GM19467 (cell line): Measurements from ENCODE around the gene HES2.
"Not testable (repeated sequence)": the region's sequence is repeated elsewhere in the genome, so short reads cannot be mapped to it uniquely, and the experiment has no call there.

Source experiments
- ATAC-seq: cut with Tn5 transposase; IDR thresholded peaks from one replicate; pipeline ENCODE4 v1.9.1; 2021; ENCODE audit warnings: mild to moderate bottlenecking, moderate library complexity; ENCODE audit not compliant: unreplicated experiment

The HES2 gene

DNA sequence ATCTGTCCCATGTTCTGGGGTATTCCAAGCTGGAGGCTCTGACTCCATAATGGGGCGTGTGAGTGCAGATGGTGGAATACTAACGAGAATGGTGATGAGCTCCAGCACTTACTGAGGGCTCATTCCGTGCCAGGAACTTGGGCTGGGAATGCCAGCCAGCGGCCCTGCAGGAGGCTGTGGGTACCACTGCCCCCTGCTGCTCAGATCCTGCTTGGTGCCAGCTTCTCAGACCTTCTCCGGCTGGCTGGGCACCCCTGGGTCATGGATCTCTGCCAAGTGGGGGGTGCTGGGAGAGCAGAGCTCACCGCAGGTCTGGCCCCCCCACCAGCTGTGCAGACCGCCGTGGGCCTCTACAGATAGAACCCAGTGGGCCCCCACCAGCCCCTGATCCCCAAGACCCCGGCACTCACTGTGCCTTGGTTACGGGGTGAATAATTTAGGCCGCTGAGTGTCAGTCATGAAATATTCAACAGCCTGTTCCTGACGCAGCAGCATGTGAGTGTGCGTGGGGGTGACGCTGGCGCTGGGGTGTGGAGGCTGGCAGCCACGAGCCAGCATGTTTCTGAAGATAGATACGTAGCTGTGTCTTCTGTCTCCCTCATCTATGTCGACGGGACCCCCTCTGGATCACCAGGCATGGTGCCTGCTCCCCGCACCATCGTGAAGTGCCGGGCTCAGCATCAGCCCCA, 17.4 kb upstream of the HES2 start:
- not testable (repeated sequence) for ATAC-seq

DNA sequence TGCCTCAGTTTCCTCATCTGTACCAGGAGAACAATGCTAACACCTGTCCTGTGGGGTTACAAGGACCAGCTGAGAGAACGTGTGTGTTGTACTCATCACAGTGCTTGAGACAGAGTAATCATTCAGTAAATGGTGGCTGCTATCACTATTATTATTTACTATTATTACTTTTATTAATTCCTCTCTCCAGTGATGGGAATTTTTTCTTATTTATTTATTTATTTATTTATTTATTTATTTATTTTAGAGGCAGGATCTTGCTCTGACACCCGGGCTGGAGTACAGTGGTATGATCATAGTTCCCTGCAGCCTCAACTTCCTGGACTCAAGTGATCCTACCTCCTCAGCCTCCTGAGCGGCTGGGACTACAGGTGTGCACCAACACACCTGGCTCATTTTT, 16.6 kb upstream of the HES2 start:
- not testable (repeated sequence) for ATAC-seq

DNA sequence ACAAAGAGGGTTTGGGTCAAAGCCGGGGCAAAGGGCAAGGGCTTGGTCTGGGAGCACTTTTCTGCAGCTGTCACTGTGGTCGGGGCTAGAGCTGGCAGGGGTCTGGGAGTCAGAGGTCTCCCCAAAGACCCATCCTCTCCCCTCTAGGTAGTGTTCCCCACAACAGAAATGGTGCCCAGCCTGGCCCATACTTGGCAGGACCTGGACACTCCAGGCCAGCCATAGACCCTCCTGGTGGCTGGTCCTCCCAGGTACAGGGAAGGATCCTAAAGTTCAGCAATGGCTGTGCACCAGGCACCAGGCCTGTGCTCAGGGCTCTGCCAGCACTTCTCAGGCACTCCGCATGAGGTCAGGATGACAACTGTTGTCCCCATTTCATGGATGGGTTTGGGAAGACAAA, 15.8 kb upstream of the HES2 start:
- no peak for ATAC-seq

DNA sequence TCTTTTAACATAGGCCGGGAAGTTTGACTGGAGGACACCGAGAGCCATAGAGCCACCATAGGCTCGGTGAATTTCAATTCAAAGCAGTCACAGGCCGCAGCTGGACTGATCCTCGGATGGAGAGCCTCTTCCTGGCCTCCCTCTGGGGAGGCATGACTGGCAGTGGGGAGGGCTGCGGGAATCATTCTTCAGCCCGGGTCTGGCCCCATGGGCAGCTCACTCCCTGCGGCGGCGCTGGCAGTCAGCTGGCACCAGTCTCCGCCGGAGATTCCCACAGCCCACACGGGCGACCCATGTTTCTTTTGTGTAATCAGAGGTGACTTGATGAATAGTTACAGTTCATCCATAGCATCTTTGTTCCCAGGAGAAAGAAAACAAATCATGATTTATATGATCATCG, 15.4 kb upstream of the HES2 start:
- no peak for ATAC-seq

GRCh38 chr1:6434186-6434585, 14.5 kb upstream of the HES2 start:
- ATAC-seq: no peak

DNA sequence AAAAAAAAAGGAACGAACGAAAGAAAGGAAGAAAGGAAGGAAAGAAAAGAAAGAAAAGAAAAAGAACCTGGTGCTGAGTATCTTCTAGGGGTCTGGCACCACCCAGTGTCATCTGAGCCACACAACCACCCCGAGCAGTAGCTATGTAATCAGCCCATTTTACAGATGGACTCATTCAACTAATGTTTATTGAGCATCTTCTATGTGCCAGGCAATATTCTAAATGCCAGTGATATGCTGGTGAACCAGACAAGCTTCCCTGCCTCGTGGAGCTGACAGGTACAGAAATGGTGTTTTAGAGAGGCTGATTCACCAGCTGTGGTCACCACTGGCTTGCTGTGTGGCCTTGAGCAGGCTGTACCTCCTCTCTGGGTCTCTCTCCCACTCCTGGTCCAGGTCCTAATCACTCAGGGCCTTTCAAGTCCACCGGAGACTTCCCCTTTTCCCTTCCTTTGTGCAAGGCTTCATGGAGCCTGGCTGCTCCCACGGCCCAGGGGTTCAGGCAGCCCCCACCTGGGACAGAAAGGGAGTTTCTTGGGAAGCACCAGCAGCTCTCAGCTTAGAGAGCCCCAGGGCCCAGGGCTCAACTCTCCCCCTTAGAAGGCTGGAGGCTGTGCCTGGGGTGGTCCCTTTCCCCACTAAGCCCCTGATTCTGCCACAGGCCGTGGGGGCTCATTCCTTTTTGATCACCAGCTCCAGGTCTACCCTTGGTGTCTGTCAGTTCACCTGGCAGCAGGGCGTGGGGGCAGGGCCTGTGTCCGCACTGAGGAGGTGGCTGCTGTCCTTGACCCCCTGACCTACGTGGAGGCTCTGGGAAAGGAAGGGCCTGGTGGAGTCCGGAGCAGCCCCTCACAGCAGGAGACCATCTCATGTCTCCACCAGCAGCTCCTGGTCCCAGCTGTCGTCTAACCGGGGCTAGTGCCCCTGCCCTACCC, 12.2 kb upstream of the HES2 start:
- not testable (repeated sequence) for ATAC-seq

- ATAC-seq: not testable (repeated sequence)
Observed at GRCh38 chr1:6429660-6430411, 10.1 kb upstream of the HES2 start.

GRCh38 chr1:6428453-6428852, 8.7 kb upstream of the HES2 start:
- ATAC-seq: not testable (repeated sequence)

GRCh38 chr1:6427441-6428390, 8.0 kb upstream of the HES2 start:
- ATAC-seq: no peak

DNA sequence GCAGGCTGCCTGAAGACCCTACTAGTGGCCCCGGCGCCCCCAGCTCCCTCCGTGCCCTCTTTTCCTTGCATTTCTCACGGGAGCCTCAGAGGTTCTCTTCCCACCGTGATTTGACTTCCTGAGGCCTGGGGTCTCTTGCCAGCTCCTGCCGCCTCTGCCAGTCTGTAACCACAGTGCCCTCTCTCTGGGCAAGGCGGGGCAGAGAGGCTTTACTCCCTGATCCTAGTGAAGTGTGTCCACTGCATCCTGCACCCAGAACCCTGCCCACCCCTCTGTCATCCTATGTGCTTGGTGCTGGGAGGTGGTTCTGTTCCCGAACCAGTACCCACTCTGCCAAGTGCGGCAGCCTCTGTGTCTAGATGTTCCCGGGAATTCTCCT, 7.2 kb upstream of the HES2 start:
- ATAC-seq: no peak

DNA sequence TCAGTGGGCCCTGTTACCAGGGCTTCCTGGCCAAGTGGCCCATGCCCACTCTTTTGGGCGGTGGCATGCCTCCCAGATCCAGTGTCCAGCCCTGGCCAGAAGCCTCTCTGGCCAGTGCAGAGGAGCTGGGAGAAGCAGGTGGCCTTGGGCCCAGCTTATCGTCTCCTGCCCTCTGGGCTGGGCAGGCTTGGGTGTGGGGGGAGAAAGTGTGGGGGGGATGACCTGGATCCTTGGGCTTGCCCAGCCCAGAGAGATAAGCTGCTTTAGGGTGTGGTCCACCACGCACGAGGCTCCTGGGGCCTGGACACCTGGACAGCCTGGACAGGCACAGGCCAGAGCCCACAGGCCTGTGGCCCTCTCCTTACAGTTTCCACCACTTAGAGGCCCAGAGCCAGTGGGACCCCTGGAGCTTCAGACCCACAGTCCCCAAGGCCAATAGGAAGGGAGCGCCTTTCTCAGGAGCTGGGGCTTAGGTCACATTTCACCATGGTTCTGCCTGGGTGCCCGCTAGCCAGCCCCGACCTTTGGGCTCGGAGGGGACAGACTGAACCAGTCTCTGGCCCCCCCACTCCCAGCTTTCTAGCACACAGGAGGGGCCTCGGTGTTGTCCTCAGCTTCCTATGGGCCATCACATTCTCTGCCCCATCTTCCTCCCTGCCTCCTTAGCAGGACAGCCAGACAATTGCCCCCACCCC, 6.7 kb upstream of the HES2 start:
- no peak for ATAC-seq

DNA sequence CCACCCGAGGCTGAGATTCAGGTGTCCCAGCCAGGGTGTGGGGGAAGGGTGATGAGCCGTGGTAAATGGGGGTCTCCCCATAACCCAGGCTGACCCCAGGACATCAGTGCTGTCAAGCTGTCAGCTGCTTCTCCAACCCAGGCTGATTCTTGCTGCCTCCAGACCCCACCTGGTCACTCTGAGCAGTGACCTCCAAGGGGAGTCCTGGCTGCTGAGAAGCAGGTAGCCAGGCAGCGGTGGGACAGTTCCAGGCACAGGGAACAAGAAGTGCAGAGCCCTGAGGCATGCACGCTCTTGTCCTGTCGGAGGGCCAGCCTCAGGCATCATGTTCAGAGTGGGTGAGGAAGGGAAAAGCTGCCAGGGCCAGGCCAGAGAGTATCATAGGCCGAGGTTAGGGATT, 5.9 kb upstream of the HES2 start:
- no peak for ATAC-seq

DNA sequence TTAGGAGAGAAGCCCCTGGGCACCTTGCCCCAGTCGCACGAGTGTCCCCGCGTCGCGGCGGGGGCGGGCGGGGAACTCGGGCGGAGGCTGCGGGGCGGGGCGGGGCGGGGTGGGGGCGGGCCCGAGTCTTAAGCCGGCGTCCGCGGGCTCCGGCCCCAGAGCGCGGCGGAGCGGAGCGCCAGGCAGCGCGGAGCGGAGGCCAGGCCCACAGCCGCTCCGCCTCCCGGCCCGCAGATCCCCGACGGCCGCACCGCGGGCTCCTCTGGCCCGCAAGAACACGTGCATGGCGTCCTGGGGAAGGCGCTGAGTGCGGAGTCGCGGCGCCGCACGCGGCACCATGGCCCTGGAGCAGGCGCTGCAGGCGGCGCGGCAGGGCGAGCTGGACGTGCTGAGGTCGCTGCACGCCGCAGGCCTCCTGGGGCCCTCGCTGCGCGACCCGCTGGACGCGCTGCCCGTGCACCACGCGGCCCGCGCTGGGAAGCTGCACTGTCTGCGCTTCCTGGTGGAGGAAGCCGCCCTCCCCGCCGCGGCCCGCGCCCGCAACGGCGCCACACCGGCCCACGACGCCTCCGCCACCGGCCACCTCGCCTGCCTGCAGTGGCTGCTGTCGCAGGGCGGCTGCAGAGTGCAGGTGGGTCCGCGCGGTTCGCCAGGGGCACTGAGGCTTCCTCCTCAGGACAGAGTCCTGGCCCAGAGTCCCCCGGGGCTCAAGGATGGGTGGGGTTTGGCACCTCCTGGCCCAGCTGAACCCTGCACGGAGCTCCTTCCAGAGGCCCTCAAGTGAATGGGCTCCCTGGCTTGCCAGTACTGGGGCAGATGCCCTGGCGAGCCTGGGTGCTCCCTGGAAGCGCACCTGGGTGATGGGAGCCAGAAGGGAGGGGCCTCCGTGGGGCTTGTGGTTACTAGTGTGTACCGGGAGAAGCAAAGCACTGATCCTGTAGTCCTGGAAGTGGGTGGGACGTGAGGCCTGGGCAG, 5.2 kb upstream of the HES2 start, which contains the start of gene ESPN:
Gene ESPN (plus strand): TSS at position 158 of the 975 bp plus-strand sequence. CDS start 180 bp downstream, at position 338.
- ATAC-seq: no peak

DNA sequence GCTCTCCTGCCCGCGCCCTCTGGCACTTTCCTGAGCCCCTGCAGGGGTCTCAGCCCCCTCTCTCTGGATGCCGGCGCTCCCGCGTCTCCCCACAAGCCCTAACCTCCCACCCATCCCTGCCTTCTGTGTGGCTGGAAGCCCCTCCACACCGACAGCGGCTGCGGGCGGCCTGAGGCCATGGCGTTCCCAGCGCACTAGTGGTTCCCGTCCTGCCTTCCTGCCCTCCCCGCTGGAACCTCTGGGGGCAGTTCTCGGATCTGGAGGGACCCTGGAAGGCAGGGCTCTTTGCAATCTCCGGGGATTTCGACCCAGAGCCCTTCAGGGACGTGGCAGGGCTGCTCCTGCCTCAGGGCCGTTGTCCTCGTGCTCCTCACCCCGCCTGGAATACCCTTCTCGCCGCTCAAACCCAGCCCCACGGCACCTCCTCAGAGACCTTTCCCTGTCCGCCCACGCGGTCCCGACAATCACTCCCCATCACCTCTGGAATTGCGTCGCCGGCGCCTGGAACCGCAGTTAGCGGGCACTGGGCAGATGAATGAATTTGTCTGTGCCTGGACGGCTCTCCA, 4.4 kb upstream of the HES2 start:
- ATAC-seq: no peak

DNA sequence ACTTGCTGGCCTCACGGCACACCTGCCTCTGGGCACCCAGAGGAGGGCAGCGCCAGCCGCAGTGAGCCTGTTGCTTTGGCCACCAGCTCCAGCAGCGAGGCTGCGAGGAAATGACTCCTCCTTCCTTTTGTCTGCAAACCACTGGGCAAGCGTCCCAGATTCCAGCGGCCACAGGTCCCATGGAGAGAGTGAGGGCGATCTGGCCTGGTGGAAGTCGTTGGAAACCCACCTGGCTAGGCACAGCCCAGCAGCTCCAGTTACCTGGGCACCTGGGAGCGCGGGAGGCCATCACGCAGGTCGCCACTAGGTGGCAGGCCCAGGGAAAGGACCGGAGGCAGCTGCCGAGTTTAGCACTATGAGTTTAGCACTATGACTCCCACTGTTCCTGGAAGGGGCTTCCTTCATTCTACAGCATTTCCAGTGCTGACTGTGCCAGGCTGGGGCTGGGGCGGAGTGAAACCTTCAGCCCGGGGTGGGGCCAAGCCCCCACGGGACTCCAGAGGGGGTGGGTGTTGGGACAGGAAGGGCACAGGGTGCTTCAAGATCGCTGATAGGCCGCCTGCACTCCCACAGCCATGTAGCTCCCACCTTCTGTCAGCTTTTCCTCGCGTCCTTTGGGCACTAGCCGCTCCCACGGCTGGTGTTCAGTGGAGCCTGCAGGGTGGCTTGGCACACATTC, 3.7 kb upstream of the HES2 start:
- no peak for ATAC-seq

GRCh38 chr1:6421266-6421665, 1.5 kb upstream of the HES2 start:
- no peak for ATAC-seq

- ATAC-seq: no peak
Observed at GRCh38 chr1:6420454-6421042, 829 bp upstream of the HES2 start.
